ENCODE measurements around the gene POLR1H. TPM values are rescaled to one million over a fixed set of nuclear protein-coding genes. Genes with fewer than 3 reads are reported as not detected.

POLR1H gene
- total RNA-seq, 2 experiments from 2014 or later, result 53.0 to 58.1 TPM

DNA sequence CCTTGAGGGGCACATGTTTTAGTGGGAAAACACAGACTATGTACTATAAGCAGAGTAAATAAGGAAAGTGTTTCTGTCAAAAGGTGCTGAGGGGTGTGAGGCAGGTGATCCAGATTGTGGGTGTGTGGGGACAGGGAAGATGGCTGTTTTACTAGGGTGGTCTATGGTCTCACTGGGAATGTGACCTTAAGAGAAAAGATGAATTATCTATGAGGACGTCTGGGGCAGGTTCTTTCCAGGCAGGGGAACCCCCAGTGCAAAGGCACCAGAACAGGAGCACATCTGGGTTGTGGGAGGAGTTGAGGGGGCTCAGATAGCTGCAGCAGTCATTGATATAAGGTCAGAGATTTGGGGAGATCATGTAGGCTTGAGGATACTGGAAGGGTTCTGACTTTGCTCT is 18.2 kb upstream of the POLR1H start:
- ATAC-seq, result peak; percentile 76
- H3K9me3 Mint-ChIP-seq, result no peaks in the 10 kb centered on the region
- intact Hi-C loops (cut with micrococcal nuclease), result no loop called here
- CTCF ChIA-PET, result no interaction called here
- H3K36me3 Mint-ChIP-seq (ENCODE audit: low read depth), result peaks cover 15% of the 10 kb centered on the region
- H3K4me1 Mint-ChIP-seq (ENCODE audit: low read depth), result peaks cover 29% of the 10 kb centered on the region
- TF ChIP-seq, protein P1, sequence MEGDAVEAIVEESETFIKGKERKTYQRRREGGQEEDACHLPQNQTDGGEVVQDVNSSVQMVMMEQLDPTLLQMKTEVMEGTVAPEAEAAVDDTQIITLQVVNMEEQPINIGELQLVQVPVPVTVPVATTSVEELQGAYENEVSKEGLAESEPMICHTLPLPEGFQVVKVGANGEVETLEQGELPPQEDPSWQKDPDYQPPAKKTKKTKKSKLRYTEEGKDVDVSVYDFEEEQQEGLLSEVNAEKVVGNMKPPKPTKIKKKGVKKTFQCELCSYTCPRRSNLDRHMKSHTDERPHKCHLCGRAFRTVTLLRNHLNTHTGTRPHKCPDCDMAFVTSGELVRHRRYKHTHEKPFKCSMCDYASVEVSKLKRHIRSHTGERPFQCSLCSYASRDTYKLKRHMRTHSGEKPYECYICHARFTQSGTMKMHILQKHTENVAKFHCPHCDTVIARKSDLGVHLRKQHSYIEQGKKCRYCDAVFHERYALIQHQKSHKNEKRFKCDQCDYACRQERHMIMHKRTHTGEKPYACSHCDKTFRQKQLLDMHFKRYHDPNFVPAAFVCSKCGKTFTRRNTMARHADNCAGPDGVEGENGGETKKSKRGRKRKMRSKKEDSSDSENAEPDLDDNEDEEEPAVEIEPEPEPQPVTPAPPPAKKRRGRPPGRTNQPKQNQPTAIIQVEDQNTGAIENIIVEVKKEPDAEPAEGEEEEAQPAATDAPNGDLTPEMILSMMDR (IDR thresholded peaks at IDR 0.05), result no peak
- H3K27ac Mint-ChIP-seq, result peak overlapping the region; percentile 3
- H3K4me3 Mint-ChIP-seq, result no peak overlapping the region
- POLR2A ChIA-PET, result no interaction called here
- no peaks in the 10 kb centered on the region for H3K27me3 Mint-ChIP-seq
- DNase-seq, result no peak

DNA sequence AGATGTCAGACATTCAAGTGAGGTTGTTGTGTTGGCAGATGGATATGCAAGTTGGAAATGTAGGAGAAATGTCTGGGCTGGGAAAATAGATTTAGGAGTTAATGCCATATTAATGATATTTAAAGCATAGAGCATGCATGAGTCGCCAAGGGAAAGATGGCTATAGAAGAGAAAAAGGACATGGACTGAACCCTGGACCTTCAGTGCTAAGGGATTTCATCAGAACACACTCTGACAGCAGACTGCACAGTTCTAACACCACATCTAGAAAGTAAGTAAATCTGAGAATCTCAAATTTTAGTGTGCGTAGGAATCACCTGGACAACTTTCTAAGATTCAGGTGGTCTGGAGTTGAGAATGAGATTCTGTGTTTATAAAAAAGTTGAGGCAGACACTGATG is 17.3 kb upstream of the POLR1H start:
- Mint-ChIP-seq H3K4me1 (ENCODE audit: low read depth) (peaks cover 29% of the 10 kb centered on the region), H3K27ac (no peak overlapping the region), H3K36me3 (ENCODE audit: low read depth) (peaks cover 21% of the 10 kb centered on the region), H3K4me3 (no peak overlapping the region), H3K9me3 (no peaks in the 10 kb centered on the region), H3K27me3 (no peaks in the 10 kb centered on the region)
- TF ChIP-seq, protein P1 (IDR thresholded peaks at IDR 0.05), result no peak
- DNase-seq (no peak), ATAC-seq (no peak)
- ChIA-PET CTCF (no interaction called here), POLR2A (no interaction called here)
- intact Hi-C loops (cut with micrococcal nuclease), result no loop called here

DNA sequence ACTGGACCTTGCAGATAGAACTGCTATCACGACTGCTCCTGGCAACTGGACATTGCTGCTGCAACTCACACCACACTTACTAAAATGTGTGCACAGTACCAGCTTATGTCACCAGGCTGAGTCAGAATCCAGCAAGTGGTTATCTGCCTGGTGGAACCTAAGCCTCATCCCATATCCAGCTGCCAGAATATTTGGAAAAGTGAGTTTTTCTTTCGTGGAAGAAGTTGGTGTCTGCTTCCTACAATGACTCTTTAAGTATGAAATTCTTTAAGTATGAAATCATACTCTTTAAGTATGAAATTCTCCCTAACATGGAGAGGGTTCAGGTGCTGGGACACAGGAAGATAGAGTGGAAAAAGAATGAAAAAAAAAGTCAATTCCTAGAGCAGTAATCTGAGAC is 16.4 kb upstream of the POLR1H start:
- Mint-ChIP-seq H3K27me3 (no peaks in the 10 kb centered on the region), H3K36me3 (ENCODE audit: low read depth) (peaks cover 20% of the 10 kb centered on the region), H3K9me3 (no peaks in the 10 kb centered on the region), H3K4me1 (ENCODE audit: low read depth) (peaks cover 29% of the 10 kb centered on the region), H3K27ac (no peak overlapping the region), H3K4me3 (no peak overlapping the region)
- ChIA-PET POLR2A (no interaction called here), CTCF (no interaction called here)
- ATAC-seq, result no peak
- TF ChIP-seq, protein P1 (IDR thresholded peaks at IDR 0.05), result no peak
- DNase-seq, result no peak
- intact Hi-C loops (cut with micrococcal nuclease), result no loop called here

DNA sequence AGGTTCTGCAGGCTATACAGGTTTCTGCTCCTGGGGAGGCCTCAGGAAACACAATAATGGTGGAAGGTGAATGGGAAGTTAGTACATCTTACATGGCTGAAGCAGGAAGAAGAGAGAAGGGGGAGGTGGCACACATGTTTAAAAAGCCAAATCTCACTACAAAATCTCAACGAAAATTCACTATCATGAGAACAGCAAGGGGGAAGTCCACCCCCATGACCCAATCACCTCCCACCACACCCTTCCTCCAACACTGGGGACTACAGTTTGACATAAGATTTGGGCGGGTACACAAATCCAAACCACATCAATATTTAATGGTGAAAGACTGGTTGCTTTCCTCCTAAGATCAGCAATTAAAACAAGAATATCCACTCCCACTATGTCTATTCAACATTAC is 13.8 kb upstream of the POLR1H start:
- no peak for DNase-seq
- Mint-ChIP-seq H3K9me3 (no peaks in the 10 kb centered on the region), H3K27ac (peak overlapping the region; percentile 51), H3K27me3 (no peaks in the 10 kb centered on the region), H3K4me1 (ENCODE audit: low read depth) (peaks cover 33% of the 10 kb centered on the region), H3K4me3 (no peak overlapping the region), H3K36me3 (ENCODE audit: low read depth) (peaks cover 22% of the 10 kb centered on the region)
- ChIA-PET POLR2A (interaction anchor here (0.7 to 2.2 kb wide), 2 partner anchors 13 to 105 kb away, joined by 3 to 9 read pairs; partner anchors contain the start of gene POLR1H), CTCF (interaction anchor here (1.3 kb wide), 1 partner anchor 84 kb away, joined by 3 read pairs; no protein-coding TSS in a partner anchor)
- ATAC-seq, result peak; percentile 34
- intact Hi-C loops (cut with micrococcal nuclease), result no loop called here
- TF ChIP-seq, protein P1 (IDR thresholded peaks at IDR 0.05), result no peak

DNA sequence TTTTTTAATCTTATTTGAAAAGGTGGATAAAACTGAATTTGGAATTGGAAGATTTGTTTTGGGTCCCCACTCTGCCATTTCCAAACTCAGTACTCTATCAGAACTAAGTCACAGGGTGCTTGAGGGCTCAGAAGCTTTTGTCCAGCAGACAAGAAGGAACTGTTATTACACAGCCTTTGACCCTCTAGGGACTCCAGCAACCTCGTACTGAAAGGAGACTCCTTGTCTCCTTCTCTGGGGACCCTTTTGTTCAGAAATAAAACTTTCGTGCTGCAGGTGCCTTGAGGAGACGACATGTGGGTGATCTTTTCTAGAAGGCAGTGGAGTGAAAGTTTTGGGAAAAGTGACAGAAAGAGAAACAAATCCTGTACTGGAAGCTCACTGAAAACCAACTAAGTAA is 7.4 kb upstream of the POLR1H start:
- POLR2A ChIA-PET, result no interaction called here
- CTCF ChIA-PET, result interaction anchor here (1.0 kb wide), 1 partner anchor 50 kb away, joined by 3 read pairs; no protein-coding TSS in a partner anchor
- intact Hi-C loops (cut with micrococcal nuclease), result no loop called here

More for the DNA sequence above, 7.4 kb upstream of the POLR1H start:
- no peaks in the 10 kb centered on the region for H3K9me3 Mint-ChIP-seq
- peaks cover 32% of the 10 kb centered on the region for H3K36me3 Mint-ChIP-seq (ENCODE audit: low read depth)
- H3K27me3 Mint-ChIP-seq, result no peaks in the 10 kb centered on the region
- DNase-seq, result no peak
- TF ChIP-seq, protein P1 (IDR thresholded peaks at IDR 0.05), result no peak
- no peak overlapping the region for H3K27ac Mint-ChIP-seq
- no peak for ATAC-seq
- no peak overlapping the region for H3K4me3 Mint-ChIP-seq
- peaks cover 19% of the 10 kb centered on the region for H3K4me1 Mint-ChIP-seq (ENCODE audit: low read depth)

All from activated CD8-positive, alpha-beta T cell treated with anti-CD3 and anti-CD28 coated beads for 36 hours (primary cell).